Hematopoietic multipotent progenitor cell treated with erythropoietin and hydrocortisone succinate and interleukin-3 and kit ligand, for 17 days (in vitro differentiated cells): ENCODE measurements around the gene SHISA6.

ENCODE experiments used
- DNase-seq: peaks from one replicate; pipeline ENCODE4 v3.0.0-alpha.2; 2015; ENCODE audit warnings: low spot score

The SHISA6 gene

GRCh38 chr17:11458279-11458678 lies 217.3 kb downstream of the SHISA6 start:
- DNase-seq = no peak

GRCh38 chr17:11459861-11460331 lies 218.9 kb downstream of the SHISA6 start:
- no peak for DNase-seq

- DNase-seq = no peak
Measured at GRCh38 chr17:11461993-11462548, 221.1 kb downstream of the SHISA6 start.

- DNase-seq = no peak
Measured at GRCh38 chr17:11467639-11468038, 226.6 kb downstream of the SHISA6 start.

GRCh38 chr17:11485336-11486100 lies 244.5 kb downstream of the SHISA6 start:
- no peak for DNase-seq

GRCh38 chr17:11486101-11486867 lies 245.3 kb downstream of the SHISA6 start:
- no peak for DNase-seq

GRCh38 chr17:11486868-11487310 lies 245.9 kb downstream of the SHISA6 start:
- no peak for DNase-seq

GRCh38 chr17:11487469-11487868 lies 246.5 kb downstream of the SHISA6 start:
- DNase-seq = no peak

- DNase-seq = no peak
Measured at GRCh38 chr17:11488407-11488806, 247.4 kb downstream of the SHISA6 start.

GRCh38 chr17:11490171-11490755 lies 249.2 kb downstream of the SHISA6 start:
- no peak for DNase-seq

- DNase-seq = no peak
Measured at GRCh38 chr17:11492511-11492910, 251.5 kb downstream of the SHISA6 start.

- DNase-seq = no peak
Measured at GRCh38 chr17:11493936-11494335, 252.9 kb downstream of the SHISA6 start.

- DNase-seq = no peak
Measured at GRCh38 chr17:11495613-11496012, 254.6 kb downstream of the SHISA6 start.

- no peak for DNase-seq
Measured at GRCh38 chr17:11499881-11500280, 258.9 kb downstream of the SHISA6 start.

- no peak for DNase-seq
Measured at GRCh38 chr17:11503308-11504035, 262.5 kb downstream of the SHISA6 start.

GRCh38 chr17:11506635-11507034 lies 265.6 kb downstream of the SHISA6 start:
- DNase-seq = no peak

GRCh38 chr17:11511696-11512095 lies 270.7 kb downstream of the SHISA6 start:
- no peak for DNase-seq

GRCh38 chr17:11514565-11514964 lies 273.6 kb downstream of the SHISA6 start:
- DNase-seq = no peak

- no peak for DNase-seq
Measured at GRCh38 chr17:11514981-11515680, 274.1 kb downstream of the SHISA6 start.

GRCh38 chr17:11515901-11516300 lies 274.9 kb downstream of the SHISA6 start:
- no peak for DNase-seq

- DNase-seq = no peak
Measured at GRCh38 chr17:11535231-11535630, 294.2 kb downstream of the SHISA6 start.
